OCI-LY7 (cell line): ENCODE data around the gene GAS7.

Source experiments
- CTCF ChIP-seq: fragments of 200-600 bp; sonication (generic); conservative IDR thresholded peaks from 2 replicates; pipeline ENCODE4 v1.5.1; 2014; ENCODE audit warnings: mild to moderate bottlenecking, antibody characterized with exemption, low read length, moderate library complexity, mixed read lengths
- EZH2phosphoT487 ChIP-seq: fragments of 200-600 bp; sonication (generic); IDR thresholded peaks from 2 replicates; pipeline ENCODE4 v1.6.1; 2018; ENCODE audit warnings: low read depth, borderline replicate concordance, mild to moderate bottlenecking, mixed run types, antibody characterized with exemption, low read length, moderate library complexity, mixed read lengths

- TF ChIP-seq CTCF, result no peak
- no peak for TF ChIP-seq EZH2phosphoT487
These were observed 101.8 kb downstream of the GAS7 start for GRCh38 chr17:10096596-10096995.
